AG08396 (cell line): Measurements from ENCODE around the gene LRP5.

Experiments
- DNase-seq: peaks from one replicate; pipeline ENCODE4 v3.0.0; 2012; ENCODE audit warnings: low spot score, mixed read lengths

LRP5 gene

DNA sequence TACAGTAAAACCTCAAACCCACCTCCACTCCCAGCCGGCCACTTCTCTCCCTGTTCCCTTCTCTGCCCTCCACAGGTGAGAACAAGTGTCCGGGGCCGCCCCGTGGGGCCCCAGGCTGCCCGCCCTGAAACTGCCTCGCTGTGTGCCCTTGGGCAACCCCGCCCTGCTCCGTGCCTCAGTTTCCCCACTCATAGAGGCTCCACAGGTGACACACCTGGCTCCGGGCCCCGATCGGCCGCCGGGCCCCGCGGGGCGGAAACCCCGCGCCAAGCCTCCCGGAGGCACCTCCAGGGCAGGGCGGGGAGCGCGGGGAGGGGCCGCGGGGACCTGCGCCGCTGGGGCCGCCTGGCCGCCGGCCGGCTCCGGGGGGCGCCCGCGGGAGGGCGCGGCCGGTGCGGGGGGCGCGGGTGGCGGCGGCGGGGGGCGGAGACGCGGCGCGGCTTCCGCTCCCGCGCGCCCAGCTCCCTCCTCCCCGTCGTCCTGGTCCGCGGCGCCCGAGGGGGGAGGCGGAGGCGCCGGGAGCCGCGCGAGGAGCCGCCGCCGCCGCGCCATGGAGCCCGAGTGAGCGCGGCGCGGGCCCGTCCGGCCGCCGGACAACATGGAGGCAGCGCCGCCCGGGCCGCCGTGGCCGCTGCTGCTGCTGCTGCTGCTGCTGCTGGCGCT lies at the start of gene LRP5:
TSS of gene LRP5 (plus strand) at position 475 of the 663 bp plus-strand sequence. CDS start at position 599, 124 bp downstream.
- peak; percentile 84 for DNase-seq

- no peak for DNase-seq
These were observed 48.9 kb upstream of the LRP5 start for GRCh38 chr11:68263444-68264035.

GRCh38 chr11:68264244-68264643 lies 48.1 kb upstream of the LRP5 start:
- DNase-seq: no peak

- no peak for DNase-seq
These were observed 47.5 kb upstream of the LRP5 start for GRCh38 chr11:68264741-68265540.

GRCh38 chr11:68266121-68266891 lies 46.1 kb upstream of the LRP5 start:
- no peak for DNase-seq

DNA sequence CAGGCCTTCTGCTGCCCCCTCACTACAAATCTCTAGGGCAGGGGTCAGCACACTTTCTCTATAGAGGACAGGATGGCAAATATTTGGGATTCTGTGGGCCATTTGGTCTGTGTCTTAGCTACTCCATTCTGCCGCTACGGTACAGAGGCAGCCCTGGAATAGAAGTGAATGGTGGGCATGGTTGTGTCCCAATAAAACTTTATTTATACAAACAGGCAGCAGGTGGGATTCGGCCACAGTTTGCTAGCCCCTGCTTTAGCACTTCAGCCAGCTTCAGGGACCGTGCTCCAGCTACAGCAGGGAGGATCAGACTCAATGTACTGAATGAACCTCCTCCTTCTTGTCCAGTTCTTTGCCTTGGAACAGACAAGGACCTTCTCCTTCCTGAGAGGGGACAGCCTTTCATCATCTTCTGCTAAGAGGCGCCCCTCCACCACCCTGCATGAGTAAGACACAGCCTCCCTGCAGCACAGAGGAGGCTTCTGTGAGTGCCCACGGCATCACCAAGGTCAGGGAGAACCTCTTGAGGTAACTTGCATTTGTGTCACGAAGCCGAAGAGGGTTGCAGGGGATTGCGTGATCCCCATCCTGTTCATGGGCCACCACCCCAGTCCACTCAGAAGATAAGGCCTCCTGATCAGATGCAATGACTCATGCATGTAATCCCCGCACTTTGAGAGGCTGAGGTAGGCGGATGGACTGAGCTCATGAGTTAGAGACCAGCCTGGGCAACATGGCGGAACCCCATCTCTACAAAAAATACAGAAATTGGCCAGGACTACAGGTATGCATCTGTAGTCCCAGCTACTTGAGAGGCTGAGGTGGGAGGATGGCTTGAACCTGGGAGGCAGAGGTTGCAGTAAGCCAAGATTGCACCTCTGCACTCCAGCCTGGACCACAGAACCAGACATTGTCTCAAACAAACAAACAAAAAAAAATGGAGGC lies 45.2 kb upstream of the LRP5 start:
- DNase-seq: no peak

- DNase-seq: no peak
These were observed 44.5 kb upstream of the LRP5 start for GRCh38 chr11:68267881-68268240.

DNA sequence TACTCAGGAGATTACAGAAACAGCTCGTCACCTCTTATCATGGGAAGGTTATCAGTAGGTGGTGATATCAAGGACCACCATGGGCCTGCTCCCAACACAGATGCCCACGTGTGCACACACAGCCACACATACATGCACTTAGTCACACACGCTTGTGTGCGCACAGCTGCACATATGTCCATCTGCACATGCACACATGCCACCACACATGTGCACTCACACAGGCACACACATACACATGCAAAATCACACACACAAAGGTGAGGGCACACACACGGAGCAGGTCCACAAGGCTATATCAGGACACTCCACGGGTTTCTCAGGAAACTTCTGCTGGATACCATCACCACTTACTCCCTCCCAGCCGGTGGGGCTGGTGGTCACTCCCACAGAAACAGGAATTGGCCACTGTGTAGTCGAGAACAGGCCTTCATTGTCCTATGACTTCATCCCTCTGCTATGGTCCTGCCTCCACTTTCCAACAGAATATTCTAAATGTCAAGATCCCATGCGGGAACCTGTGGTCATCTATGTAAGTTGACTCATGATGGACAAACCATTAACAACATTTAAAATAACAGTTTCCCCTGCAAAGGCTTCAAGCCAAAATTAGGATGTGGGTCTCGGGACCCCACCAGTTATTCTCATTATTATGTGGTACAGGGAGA lies 42.8 kb upstream of the LRP5 start:
- DNase-seq: peak; percentile 79

- DNase-seq: no peak
These were observed 42.0 kb upstream of the LRP5 start for GRCh38 chr11:68270196-68271022.

- DNase-seq: peak; percentile 88
These were observed 41.2 kb upstream of the LRP5 start for GRCh38 chr11:68271023-68271780.

GRCh38 chr11:68271781-68272608 lies 40.4 kb upstream of the LRP5 start, which contains the start of gene C11orf24:
C11orf24 (minus strand) TSS chr11:68271973; CDS start chr11:68263767, 8,206 bp downstream.
- peak; percentile 99 for DNase-seq

- no peak for DNase-seq
These were observed 39.2 kb upstream of the LRP5 start for GRCh38 chr11:68273026-68273738.

DNA sequence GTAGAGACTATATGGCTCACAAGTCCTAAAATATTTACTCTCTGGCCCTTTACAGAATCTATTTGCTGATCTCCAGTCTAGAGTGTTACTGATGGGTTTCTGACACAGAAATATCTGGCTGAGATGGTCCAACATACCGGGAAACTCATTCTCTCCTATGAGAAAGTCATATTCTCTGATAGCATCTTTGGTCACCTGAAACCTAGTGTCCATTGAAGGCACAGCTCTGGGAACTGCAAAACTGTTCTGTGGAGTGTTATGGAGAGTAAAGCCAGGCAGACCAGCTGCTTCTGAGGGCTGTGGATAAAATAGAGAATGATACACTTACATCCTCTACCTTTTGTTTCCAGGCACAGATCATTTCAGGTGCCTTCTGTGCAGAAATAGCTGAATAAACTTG lies 38.1 kb upstream of the LRP5 start:
- DNase-seq: no peak

DNA sequence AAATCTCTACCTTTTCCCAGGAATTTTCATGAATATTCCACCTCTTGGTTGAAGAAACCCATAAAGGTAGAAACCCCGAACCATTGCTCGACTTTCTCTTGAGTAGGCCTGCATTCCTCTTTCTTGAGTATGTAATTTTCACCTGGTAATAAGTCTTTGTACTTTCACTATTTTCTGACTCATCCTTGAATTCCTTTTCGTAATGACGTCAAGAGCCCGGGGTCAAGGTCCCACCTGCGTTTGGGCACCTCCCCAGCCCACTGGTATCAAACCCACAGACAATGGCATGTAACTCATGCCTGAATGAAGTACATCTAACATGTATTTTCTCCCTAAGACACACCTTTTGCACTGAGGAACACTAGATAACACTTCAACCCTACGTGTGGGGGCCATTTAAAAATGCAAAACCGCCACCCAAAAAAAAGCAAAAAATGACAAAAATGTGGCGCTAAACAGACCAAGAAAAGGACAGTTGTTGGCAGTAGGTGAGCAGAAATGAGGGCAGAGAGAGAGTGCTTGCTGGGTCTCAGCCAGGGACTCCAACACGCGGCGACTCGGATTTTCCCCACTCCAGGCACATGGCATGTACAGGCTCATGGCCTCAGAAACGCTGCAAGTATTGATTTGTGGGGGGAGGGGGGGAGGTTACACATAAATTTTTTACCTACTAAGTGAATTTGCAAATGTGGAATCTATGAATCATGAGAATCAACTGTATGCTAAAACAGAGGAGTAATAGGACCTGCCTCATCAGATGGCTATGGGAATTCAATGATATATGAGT lies 36.5 kb upstream of the LRP5 start:
- no peak for DNase-seq

- DNase-seq: no peak
These were observed 35.5 kb upstream of the LRP5 start for GRCh38 chr11:68276861-68277260.

- no peak for DNase-seq
These were observed 32.7 kb upstream of the LRP5 start for GRCh38 chr11:68279676-68280075.
